Keratinocyte (primary cell): ENCODE results near the gene ABITRAM.

Source experiments
- CTCF ChIP-seq, 3 experiments: IDR thresholded peaks in 1 of 3; conservative IDR thresholded peaks in 1 of 3; optimal IDR thresholded peaks in 1 of 3; 2 replicates in 2 of 3; 3 replicates in 1 of 3; pipeline versions ENCODE3 to v1.5.1; 2011; ENCODE audit warnings: low read length in 3 of 3, mild to moderate bottlenecking in 3 of 3, moderate library complexity in 2 of 3, control low read depth in 1 of 3, inconsistent platforms in 1 of 3; ENCODE audit not compliant: insufficient read depth in 2 of 3; ENCODE audit errors: extremely low read depth in 1 of 3
- EZH2 ChIP-seq: IDR thresholded peaks from one replicate; pipeline ENCODE4 v1.6.1; 2012; ENCODE audit warnings: inconsistent platforms, mild to moderate bottlenecking, low read length, moderate library complexity

GRCh38 chr9:108910914-108911313 is 23.3 kb upstream of the ABITRAM start:
- TF ChIP-seq EZH2 (no peak), CTCF (optimal IDR thresholded peaks at IDR 0.05 in 1 of 3, IDR thresholded peaks at IDR 0.05 in 1 of 3, conservative IDR thresholded peaks at IDR 0.05 in 1 of 3; ENCODE audit: extremely low read depth in 1 of 3, insufficient read depth in 2 of 3, low read length in 3 of 3) (no peak)
